Islet precursor cell (in vitro differentiated cells): ENCODE measurements around the gene ZNF628.
"Not testable (repeated sequence)": the region's sequence is repeated elsewhere in the genome, so short reads cannot be mapped to it uniquely, and the experiment has no call there.

Experiments
- DNase-seq: peaks from one replicate; pipeline ENCODE4 v3.0.0-alpha.2; 2018

Gene ZNF628

GRCh38 chr19:55476100-55476775, at the start of gene ZNF628:
Gene ZNF628 (plus strand): TSS chr19:55476617. CDS start chr19:55479911, 3,294 bp downstream.
- peak; percentile 98 for DNase-seq

- no peak for DNase-seq
Measured at GRCh38 chr19:55431183-55431582, 45.2 kb upstream of the ZNF628 start.

- DNase-seq, result no peak
Measured at GRCh38 chr19:55432241-55432959, 44.0 kb upstream of the ZNF628 start.

- DNase-seq, result no peak
Measured at GRCh38 chr19:55433292-55433691, 43.1 kb upstream of the ZNF628 start.

- no peak for DNase-seq
Measured at GRCh38 chr19:55434356-55434919, 42.0 kb upstream of the ZNF628 start.

- no peak for DNase-seq
Measured at GRCh38 chr19:55435020-55435419, 41.4 kb upstream of the ZNF628 start.

- DNase-seq, result no peak
Measured at GRCh38 chr19:55436847-55437246, 39.6 kb upstream of the ZNF628 start.

- DNase-seq, result peak; percentile 94
Measured at GRCh38 chr19:55437410-55437809, 39.0 kb upstream of the ZNF628 start.

- DNase-seq, result no peak
Measured at GRCh38 chr19:55439052-55439451, 37.4 kb upstream of the ZNF628 start.

- DNase-seq, result peak; percentile 64
Measured at GRCh38 chr19:55440411-55441105, 35.9 kb upstream of the ZNF628 start.

GRCh38 chr19:55441319-55441691, 35.1 kb upstream of the ZNF628 start:
- no peak for DNase-seq

GRCh38 chr19:55441692-55442321, 34.6 kb upstream of the ZNF628 start:
- DNase-seq, result no peak

GRCh38 chr19:55442372-55442961, 34.0 kb upstream of the ZNF628 start:
- no peak for DNase-seq

- DNase-seq, result no peak
Measured at GRCh38 chr19:55443045-55443823, 33.2 kb upstream of the ZNF628 start, which contains the start of gene SHISA7. Gene SHISA7 (minus strand): TSS chr19:55443300. CDS start chr19:55442863, 437 bp downstream.

- DNase-seq, result no peak
Measured at GRCh38 chr19:55443824-55444480, 32.5 kb upstream of the ZNF628 start.

GRCh38 chr19:55444646-55445045, 31.8 kb upstream of the ZNF628 start:
- no peak for DNase-seq

- DNase-seq, result no peak
Measured at GRCh38 chr19:55446060-55446459, 30.4 kb upstream of the ZNF628 start.

- peak; percentile 68 for DNase-seq
Measured at GRCh38 chr19:55447421-55448174, 28.8 kb upstream of the ZNF628 start.

GRCh38 chr19:55448175-55448490, 28.3 kb upstream of the ZNF628 start:
- not testable (repeated sequence) for DNase-seq

- no peak for DNase-seq
Measured at GRCh38 chr19:55449469-55449868, 26.9 kb upstream of the ZNF628 start.
